ENCODE measurements around the gene IPO4.

- TF ChIP-seq CTCF (IDR thresholded peaks at IDR 0.05) (no peak), POLR2A (IDR thresholded peaks at IDR 0.05) (no peak)
These were observed 4.3 kb downstream of the IPO4 start for GRCh38 chr14:24184104-24184970.

All from right lobe of liver (tissue), 4 donors.